Fibroblast of skin of abdomen (primary cell): ENCODE results near the gene PRKN.
"Not testable (repeated sequence)": the region's sequence is repeated elsewhere in the genome, so short reads cannot be mapped to it uniquely, and the experiment has no call there.

ENCODE experiments used
- DNase-seq: peaks from one replicate; pipeline ENCODE4 v3.0.0-alpha.2; 2013

PRKN gene

DNA sequence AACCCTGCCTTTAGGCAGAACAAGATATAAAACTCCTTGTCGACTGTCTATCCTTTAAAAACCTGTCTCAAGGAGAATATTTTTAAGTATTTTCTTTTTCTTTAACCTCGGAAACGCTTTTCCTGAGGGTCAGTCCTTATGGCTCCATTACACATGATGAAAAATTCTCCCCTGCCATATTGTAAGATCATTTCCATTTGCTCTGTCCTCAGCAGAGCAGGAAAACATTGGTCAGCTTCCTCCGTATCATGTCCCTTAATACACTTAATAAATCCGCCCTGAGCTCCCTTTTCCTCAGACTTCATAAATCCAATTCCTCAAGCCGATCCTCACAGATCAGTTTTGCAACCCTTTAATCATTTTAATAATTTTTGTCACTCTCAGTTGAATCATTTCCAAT, 1219.2 kb downstream of the PRKN start:
- no peak for DNase-seq

DNA sequence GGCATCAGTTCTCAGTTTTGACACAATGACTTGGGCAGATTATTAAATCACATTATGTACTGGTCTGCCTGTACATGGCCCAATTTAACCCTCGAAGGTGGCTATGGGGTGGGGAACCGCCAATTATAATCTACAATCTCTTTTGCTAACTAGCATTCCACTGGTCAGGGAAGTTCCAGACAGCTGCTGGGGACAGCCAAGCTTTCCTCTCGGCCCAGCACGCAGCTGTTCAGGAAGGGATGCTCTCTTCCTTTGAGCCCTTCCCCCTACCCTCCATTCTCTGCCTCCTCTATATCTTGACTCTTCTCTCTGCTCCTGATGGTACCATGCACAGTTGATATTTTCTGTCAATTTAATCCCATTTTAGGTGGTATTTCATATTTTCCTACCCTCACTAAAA, 1220.2 kb downstream of the PRKN start:
- no peak for DNase-seq

DNA sequence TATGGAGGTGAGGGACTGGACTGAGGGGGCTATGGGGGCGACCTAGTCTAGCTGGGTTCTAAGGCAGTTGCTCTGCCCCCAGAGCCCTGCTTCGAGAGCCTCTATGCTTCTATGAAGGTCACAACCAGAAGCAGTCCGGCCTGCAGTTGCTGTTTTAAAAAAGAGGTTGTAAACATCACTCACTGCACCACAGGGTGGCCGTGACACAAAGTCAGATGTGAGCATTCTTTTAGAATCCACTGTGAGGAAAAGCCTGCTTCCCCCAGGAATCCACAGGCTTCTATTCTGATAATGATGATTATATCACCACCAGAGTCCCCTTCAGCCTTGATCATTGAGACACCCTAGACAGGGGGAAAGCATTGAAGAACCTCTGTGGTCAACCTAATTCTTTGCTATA, 1224.0 kb downstream of the PRKN start:
- DNase-seq, result no peak

DNA sequence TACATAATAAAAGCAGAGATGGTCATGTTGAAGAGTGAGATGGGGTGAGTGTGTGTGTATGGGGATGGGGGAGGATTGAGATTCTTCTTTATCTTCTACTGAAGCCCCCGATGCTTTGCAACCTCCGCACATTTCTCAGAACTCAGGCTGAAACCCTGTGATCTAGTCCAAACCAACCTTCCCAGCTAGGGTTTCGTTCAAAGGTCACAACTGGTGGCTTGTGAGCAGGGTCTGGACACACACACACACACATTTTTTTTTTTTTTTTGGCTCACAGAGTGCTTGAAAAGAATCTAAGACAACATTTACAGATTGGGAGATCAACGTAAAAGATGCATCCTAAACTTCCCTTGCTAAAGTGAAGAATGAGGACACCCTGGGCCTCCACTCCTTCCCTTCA, 1228.7 kb downstream of the PRKN start:
- DNase-seq, result no peak

DNA sequence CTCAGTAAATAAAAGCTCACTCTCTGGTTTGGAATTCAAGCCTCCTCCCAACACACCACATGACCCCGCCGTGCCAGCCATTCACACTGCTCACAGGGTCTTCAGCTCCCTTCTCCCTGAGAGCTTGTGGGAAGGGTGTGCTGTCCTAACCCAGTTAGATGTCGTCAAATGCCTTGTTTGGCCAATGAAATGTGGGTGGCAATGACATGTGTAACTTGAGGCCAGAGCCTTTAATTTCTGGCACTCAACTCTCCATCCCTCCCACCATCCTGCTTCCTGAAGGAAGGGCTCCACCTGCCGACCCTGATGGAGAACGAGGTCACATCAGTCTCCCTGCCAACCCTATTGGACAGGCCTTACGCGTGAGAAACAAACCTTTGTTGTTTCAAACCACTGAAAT, 1229.2 kb downstream of the PRKN start:
- peak; percentile 39 for DNase-seq

DNA sequence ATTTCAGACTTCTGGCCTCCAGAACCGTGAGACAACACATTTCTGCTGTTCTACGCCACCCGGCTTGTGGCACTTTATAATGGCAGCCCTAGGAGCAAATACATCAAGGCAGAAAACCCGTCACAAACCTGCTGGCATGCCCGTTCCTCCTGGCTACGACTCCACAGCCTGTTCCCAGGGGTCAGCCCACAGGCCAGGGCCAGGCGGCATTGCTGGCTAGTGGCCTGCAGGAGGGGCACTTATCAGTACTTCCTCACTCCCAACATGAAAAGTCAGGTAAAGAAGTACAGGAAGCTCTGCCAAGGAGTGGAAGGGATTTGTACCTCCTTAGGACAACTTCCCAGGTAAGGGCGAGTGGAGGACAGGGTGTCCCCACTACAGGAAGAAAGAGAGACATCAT, 1230.6 kb downstream of the PRKN start:
- no peak for DNase-seq

DNA sequence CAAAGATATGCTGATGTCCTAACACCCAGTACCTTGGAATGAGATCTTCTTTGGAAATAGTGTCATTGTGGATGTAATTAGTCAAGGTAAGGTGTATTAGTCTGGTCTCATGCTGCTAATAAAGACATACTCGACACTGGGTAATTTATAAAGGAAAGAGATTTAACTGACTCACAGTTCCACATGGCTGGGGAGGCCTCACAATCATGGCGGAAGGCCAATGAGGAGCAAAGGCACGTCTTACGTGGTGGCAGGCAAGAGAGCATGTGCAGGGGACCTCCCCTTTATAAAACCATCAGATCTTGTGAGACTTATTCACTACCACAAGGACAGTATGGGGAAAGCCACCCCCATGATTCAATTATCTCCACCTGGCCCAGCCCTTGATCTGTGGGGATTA, 1231.3 kb downstream of the PRKN start:
- not testable (repeated sequence) for DNase-seq

DNA sequence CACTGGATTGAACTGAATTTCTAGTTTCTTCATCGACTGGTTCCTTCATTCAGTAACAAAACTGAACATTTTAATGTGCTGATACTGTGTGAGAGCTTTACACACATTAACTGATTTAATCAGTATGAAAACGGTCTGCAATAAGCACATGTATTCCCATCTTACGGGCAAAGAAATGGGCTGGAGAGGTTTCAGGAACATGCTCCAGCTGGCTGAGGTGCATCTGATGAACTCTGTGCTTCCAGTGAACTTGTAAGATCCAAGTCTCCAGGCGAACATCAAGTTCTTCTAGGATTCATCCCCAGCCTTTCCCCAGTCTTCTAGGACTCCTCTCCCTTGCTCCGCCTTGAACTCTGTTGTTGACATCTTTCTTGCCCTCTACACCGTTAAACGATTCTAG, 1233.0 kb downstream of the PRKN start:
- DNase-seq, result no peak

DNA sequence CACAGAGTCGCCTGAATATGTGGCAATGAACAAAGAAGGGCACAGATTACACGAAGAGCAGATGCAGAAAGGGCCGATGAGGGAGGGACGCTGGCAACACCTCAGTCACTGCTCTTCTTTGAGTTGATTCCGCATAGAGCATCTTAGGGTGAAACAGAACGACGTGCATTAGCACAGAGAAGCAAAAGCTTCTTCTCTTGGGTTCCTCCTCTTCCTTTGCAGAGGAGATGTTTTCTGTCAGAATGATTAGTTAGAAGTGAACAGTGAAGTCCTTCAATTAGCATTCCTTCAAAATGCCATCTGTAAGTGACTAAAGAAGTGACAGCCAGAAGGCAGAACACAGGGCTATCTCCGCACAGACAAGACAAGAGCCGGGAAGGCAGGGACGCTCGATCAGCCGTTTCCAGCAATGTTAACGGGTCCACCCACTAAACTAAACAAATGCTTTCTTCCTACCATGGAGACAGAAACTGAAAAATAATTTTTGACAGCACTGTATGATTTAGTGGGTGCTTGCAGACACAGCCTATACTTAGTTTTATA, 1233.9 kb downstream of the PRKN start:
- no peak for DNase-seq

DNA sequence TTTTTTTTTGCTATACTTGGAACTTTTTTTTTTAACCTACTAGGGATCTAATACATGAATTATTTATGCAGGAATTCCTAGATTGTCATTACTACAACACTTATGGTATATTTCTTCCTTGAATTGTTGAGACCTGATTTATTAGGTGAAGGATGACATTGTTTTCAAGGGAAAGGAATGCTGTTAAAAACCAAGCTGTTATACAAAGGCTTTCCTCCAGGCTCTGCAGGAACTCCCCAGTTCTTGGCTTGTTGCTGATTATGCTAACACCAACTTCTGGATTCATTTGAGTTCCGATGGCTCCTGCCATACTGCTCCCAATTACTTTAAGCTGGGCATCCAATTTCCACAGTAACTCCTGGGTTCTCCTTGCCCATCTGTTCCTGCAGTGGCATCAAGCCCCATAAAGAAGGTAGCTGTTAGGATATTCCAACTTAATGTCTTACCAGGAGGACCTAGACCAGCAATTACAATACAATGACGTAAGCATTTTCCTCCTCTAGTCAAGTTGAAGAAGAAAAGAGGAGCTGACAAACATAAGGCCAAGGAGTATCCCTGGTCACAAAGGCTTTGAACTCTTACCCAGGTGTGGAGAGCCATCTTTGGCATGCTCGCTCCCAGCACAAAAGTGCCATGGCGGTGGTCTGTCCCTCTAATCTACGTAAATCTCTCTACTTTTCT, 1237.8 kb downstream of the PRKN start:
- peak; percentile 74 for DNase-seq

DNA sequence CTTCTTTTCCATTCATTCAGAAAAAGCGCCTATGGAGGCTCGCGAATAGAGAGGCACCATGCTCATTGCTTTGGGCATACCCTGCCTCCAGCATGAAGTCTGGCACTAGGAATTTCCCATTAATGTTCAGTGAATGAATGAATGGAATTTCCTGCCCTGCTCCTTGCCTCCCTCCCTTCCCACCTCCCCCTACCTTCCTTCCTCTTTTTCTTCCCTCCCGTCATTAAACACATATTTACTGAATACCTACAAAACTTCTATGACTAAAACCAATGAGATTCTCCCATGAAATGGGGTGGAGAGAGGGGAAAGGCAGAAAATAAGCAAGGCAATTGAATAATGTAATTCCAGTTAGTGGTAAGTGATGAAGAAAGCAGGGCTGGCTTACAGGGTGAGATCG, 1239.9 kb downstream of the PRKN start:
- peak; percentile 33 for DNase-seq

DNA sequence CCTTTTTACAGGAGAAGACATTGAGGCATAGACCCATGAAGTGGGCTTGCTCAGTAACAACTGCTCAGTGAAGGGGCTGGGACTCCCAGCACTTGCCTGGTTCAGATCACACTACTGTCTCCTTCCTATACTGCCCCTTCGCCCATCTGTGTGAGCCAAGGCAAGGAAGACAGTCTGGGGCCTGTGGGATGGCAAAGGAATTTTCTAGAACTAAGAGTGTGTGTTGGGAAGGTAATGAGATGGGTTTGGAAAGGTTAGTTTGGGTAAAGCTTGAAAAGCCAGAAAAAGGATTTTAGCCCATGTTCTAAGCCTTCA, 1240.4 kb downstream of the PRKN start:
- no peak for DNase-seq

DNA sequence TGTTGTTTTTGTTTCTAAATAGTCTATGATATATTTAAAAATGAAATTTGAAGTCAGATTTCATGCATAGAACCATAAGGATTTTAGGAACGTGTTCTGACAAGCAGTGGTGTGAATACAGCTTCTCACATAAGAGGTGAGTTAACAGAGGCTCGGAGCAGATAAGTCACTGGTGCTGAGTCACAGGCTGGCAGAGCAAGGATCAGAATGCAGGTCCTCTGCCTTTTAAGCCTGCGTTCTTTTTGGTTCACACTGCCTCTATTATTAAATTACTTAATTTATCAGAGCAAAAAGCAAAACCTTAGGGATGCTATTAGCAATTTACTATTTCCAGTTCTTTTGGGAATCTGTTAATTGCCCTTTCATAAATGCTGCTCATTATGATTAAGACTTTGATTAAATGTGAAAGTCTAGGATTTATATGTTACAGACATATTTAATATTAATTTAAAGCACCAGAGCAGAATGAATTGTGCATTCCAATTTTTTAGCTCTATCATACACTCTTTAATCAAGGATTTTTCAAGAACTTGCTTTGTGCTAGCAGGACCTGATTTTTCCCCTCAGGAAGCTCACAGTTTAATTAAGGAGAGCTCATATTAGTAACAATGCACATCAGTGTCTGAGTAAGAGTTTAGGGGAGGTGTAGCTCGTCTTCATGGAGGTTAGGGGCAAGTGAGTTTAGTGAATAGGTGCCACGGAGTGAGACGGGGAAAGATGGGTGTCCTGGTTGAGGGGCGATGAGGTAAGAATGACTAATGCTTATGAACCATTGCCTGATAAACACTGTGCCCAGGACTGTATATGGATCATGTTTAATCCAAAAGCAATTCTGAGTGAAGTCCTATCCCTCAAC, 1241.0 kb downstream of the PRKN start:
- peak; percentile 41 for DNase-seq

DNA sequence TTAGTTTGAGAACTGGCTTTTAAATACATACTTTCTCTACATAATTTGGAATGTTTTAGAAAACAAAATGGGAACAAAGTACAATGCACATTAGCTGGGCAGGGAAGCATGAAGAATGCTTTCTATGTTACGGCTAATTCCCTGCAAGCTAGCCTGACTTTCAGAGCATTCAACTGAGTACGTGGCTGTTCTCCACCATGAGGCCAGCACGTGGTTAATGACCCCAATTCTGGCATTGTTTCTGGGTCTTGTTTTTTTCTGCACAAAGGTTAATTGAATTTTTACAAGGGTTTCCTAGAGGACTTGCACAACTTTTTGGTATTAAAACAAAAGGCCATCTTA, 1245.1 kb downstream of the PRKN start:
- DNase-seq, result no peak

DNA sequence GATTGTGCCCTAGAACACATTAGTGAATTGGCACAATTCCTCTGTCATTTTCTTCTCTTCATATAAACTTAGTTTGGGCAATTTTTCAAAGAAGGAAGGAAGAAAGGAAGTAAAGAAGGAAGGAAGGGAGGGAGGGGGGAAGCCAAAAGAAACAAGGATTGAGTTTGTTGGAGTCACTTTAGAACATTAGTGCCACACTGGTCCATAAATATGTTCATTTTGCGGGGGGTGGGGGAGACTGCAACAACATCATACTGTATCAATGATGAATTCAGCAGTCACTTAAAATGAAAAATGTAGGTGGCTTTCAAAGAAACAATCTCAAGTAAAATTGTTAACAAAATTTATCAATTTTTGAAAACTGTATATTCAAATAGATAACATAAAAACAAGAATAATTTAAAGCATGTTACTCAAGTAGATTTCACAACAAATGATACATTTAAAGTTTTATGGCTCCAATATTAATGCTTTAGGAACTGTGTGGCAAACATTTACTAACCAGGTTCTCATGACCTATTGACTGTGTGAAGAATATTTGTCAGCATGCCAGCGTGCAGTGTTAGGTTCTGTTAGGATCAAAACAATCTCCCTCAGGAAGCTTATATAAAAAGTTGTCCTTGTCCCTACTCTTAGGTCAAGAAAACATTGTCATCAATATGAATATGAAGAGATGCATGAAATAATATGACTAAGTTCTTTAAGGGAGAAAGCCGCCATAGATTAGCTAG, 1245.6 kb downstream of the PRKN start:
- no peak for DNase-seq

DNA sequence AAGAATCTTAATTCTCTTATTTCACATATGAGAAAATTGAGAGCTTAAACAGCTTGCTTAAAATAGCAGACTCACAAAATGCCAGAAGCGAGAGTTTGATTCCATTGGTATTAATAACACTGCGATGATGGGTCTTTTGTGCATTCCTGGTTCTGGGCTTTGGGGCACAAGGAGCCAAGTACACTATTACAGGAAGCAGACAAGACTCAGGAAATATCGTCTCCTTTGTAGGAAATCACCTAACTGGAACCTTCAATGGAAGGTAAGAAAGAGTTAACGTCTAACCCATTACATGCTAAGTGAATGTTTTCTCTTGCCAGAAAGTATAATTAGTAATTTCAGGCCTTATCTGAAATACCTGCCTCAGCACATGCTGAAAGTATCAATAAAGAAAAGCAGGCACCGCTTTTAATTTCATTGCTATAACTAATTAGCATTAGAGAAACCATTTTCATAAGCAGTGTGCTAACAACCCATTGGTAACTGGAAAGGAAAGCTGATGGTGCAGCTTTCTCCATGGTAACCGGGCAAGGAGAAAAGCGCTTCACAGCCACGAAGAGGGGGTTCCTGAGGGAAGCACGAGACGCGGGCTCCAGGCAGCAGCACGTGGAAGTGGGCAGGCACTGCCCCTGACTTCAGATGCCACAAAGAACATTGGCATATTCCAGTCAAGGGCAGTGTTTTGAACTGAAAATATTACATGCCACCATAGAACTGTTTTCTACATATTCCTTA, 1247.0 kb downstream of the PRKN start:
- no peak for DNase-seq

DNA sequence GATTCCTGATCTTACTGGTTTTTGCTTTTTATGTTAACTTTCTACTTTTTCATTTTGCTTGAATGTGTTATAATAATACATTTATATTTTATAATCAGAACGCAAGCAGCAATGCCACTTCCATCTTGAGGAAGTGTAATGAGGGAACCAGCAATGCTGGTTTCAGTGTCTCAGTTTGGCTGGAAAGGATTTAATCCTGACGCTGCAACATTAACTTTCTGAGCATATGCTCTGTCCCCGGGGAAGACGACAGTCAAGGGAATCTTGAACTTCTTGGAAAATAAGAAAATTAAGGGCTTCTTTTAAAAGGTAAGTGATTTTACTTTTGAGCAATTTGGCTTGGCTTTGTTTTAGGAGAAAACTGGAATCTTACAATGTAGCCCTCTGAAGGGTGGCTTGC, 1248.2 kb downstream of the PRKN start:
- DNase-seq, result no peak

DNA sequence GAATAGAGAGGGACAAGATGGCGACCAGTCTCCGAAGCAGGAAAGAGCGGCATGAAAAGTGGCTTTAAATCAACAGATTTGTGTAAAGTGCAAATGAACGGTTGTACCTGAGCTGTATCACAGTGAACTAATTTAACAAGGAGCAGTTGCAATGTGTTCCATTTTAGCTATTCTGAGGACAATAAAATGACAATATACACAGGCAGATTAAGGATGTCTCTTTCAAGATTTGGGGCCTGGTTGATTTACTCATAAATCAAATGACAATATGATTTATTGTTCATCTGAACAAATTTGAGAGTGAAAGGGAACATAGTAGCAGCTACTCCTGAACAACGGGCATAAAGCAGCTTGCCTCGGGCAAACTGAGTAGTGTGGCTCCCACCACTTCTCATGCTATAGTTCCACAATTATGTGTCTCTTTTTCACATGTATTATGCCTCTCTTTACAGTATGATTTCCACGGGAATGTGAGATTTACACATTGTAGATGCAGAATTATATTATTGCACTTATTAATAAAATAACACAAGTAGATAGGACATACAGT, 1249.6 kb downstream of the PRKN start:
- no peak for DNase-seq

DNA sequence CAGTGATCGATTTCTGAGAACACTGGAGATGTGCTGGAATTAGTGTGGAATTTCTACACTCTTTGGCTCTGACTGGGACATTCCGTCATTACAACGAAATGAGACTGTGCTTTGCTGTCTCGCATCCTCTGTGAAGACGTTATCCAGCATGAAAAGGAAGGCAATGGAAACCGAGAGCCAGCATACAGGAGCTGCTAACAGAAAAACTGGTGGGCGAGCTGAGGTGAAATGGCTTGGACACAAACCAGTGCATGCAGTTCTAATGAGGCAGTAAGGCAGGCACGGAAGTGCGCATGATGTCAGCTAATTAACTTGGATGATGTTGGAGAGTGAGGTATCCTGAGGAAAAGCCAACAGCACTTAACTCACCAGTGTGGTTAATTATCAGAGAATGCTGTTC, 1250.9 kb downstream of the PRKN start:
- DNase-seq, result peak; percentile 22

DNA sequence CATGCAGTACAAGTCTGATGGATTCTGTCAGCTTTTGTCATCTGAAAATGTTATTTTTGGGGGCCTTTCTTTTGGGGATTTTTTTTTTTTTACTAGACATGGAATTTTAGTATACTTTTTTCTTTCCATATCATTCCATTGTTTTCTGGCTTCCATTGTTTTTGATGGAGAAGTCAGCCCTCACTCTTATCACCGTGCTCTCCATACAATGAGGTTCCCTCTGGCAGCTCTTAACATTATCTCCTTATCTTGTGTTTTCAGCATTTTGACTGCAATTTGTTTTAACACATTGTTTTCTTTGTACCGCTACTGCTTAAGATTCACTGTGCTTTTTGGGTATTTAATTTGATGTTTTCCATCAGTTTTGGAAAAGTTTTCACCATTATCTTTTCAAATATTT, 1262.2 kb downstream of the PRKN start:
- no peak for DNase-seq

DNA sequence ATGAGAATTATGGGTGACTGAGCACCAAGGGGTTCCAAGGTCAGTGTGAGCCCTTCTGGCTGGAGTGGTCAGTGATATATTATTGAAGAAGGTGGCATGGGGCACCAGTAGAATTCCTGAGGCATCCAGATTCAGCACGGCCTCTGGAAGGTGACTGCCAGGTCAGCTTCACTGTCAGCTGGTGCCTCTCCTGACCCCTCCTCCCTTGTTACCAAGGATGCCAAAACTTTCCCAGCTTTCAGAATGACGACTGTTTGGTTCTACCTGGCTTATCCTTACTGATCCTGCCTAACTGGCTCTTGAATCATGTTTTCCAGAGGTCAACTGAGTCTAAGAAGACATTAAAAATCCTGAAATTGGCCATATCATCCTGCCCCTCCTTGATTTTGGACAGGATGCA, 1264.5 kb downstream of the PRKN start:
- DNase-seq, result no peak

DNA sequence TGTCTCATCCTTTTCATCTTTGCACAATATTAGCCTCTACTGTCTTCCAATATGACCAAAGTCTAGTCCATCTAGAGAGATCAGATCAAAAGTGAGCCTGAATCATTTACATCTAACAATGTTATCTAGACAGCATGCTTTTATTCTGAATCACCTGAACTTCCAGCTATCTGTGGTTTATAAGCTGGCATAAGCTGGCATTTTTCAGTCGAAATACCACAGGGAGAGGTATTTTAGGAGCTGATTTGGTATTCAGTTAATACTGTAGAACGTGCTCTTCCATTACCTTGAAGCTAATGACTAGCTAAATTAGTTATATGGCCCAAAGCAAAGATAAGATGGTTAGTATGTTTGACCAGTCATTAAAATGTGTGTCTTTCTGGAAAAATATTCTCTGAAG, 1265.4 kb downstream of the PRKN start:
- no peak for DNase-seq
